Lower leg skin (tissue), 3 donors: ENCODE measurements around the gene CD8B.
"Not testable (repeated sequence)": the region's sequence is repeated elsewhere in the genome, so short reads cannot be mapped to it uniquely, and the experiment has no call there.

Source experiments
- POLR2A ChIP-seq, 2 donors: fragments of 450-650 bp; IDR thresholded peaks; one replicate each; pipeline ENCODE4 v1.6.1; 2016 to 2017; ENCODE audit warnings: antibody characterized with exemption in 2 of 2, mild to moderate bottlenecking in 1 of 2, moderate library complexity in 1 of 2
- TF ChIP-seq, protein P1 (sequence below), 3 donors: fragments of 450-650 bp; IDR thresholded peaks; one replicate each; pipeline ENCODE4 v1.5.1; 2016; ENCODE audit warnings: antibody characterized with exemption in 3 of 3, mild to moderate bottlenecking in 3 of 3, moderate library complexity in 2 of 3

DNA sequence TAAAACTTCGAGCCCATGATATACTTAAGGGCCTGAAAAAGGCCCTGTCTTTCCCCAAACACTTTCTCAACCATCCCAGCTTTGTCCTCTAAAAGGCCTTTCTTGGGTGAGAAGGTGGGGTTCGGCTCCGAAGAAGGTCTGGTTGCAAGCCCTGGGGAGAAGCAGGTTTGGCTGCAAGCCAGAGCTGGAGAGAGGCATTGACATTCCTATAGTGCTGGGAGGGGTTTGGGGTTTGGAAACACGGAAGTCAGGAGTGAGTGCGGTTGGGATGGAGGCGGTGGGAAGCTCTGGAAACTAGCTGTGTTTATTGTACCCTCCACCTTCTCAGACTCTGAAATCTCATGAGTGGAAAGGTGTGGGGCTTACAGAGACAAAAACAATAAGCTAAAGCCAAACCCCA, 5.7 kb downstream of the CD8B start:
- TF ChIP-seq, protein P1, sequence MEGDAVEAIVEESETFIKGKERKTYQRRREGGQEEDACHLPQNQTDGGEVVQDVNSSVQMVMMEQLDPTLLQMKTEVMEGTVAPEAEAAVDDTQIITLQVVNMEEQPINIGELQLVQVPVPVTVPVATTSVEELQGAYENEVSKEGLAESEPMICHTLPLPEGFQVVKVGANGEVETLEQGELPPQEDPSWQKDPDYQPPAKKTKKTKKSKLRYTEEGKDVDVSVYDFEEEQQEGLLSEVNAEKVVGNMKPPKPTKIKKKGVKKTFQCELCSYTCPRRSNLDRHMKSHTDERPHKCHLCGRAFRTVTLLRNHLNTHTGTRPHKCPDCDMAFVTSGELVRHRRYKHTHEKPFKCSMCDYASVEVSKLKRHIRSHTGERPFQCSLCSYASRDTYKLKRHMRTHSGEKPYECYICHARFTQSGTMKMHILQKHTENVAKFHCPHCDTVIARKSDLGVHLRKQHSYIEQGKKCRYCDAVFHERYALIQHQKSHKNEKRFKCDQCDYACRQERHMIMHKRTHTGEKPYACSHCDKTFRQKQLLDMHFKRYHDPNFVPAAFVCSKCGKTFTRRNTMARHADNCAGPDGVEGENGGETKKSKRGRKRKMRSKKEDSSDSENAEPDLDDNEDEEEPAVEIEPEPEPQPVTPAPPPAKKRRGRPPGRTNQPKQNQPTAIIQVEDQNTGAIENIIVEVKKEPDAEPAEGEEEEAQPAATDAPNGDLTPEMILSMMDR (IDR thresholded peaks at IDR 0.05) = not testable (repeated sequence)
- TF ChIP-seq POLR2A (IDR thresholded peaks at IDR 0.05) = not testable (repeated sequence)
